Neural cell (in vitro differentiated cells): Measurements from ENCODE around the gene FAM90A1.
"Not testable (repeated sequence)": the region's sequence is repeated elsewhere in the genome, so short reads cannot be mapped to it uniquely, and the experiment has no call there.

Experiments
- CTCF ChIP-seq: fragments of 450-650 bp; IDR thresholded peaks from 2 replicates; pipeline ENCODE4 v1.5.1; 2014; ENCODE audit warnings: antibody characterized with exemption, mild to moderate bottlenecking, moderate library complexity; ENCODE audit not compliant: poor library complexity, severe bottlenecking
- EP300 ChIP-seq: fragments of 450-650 bp; conservative IDR thresholded peaks from 2 replicates; pipeline ENCODE4 v1.6.1; 2014; ENCODE audit warnings: antibody characterized with exemption, mild to moderate bottlenecking, moderate library complexity; ENCODE audit not compliant: poor library complexity, severe bottlenecking
- EZH2 ChIP-seq: fragments of 200-600, 300-800 bp; shearing (Covaris generic), sonication (generic); IDR thresholded peaks from 2 replicates; pipeline ENCODE4 v1.6.1; 2014; ENCODE audit warnings: antibody characterized with exemption, low read length, borderline replicate concordance, mild to moderate bottlenecking; ENCODE audit not compliant: insufficient read depth, poor library complexity, severe bottlenecking
- RAD21 ChIP-seq: fragments of 450-650 bp; conservative IDR thresholded peaks from 2 replicates; pipeline ENCODE4 v1.6.1; 2014; ENCODE audit warnings: antibody characterized with exemption, mild to moderate bottlenecking, moderate library complexity
- REST ChIP-seq: IDR thresholded peaks from 2 replicates; pipeline ENCODE4 v1.6.1; 2012; ENCODE audit warnings: borderline replicate concordance
- TAF1 ChIP-seq: IDR thresholded peaks from 2 replicates; pipeline ENCODE4 v1.6.1; 2012; ENCODE audit warnings: low read depth

- TF ChIP-seq EZH2, CTCF, EP300, RAD21, REST, TAF1: not testable (repeated sequence)
These were observed 44.5 kb downstream of the FAM90A1 start for GRCh38 chr12:8182923-8183322.
